BJ (cell line): ENCODE results near the gene TBCCD1. TPM values are rescaled to one million over a fixed set of nuclear protein-coding genes. Genes with fewer than 3 reads are reported as not detected.
A peak's percentile ranks its signal among the peaks of the same experiment; 100 is the strongest.

ENCODE experiments used
- CTCF ChIA-PET: fragments of 350-600 bp; formaldehyde crosslinking; extraction: SDS; loops from one replicate; lab custom pipeline; 2021; ENCODE audit warnings: antibody characterized with exemption, inconsistent platforms; lab: Yijun Ruan, JAX
- POLR2A ChIA-PET: fragments of 300-600 bp; sonication (Branson Sonifier 250); formaldehyde crosslinking; extraction: SDS; loops from one replicate; lab custom pipeline; 2021; ENCODE audit warnings: antibody characterized with exemption; lab: Charles Lee
- DNase-seq: peaks from one replicate; pipeline ENCODE4 v3.0.0-alpha.2; 2011; ENCODE audit warnings: low read depth
- H3K27me3 ChIP-seq: 2 replicates; pipeline ENCODE4 v1.6.0; 2011; ENCODE audit warnings: low read length; ENCODE audit not compliant: control insufficient read depth, insufficient read depth
- H3K36me3 ChIP-seq: 2 replicates; pipeline ENCODE4 v1.5.1; 2011; ENCODE audit warnings: low read length; ENCODE audit not compliant: control insufficient read depth, insufficient read depth
- H3K4me3 ChIP-seq: 2 replicates; pipeline ENCODE4 v1.5.1; 2011; ENCODE audit warnings: low read depth, mild to moderate bottlenecking, control low read depth, low read length
- polyA plus RNA-seq: library from polyadenylated mRNA; depleted of rRNA; stranded (reverse); fragments of >200 nt; gene quantifications from 2 replicates; pipeline ENCODE4 v1.2.3, GENCODE V29; 2011
- TF ChIP-seq, protein P1 (sequence below): IDR thresholded peaks from 2 replicates; pipeline ENCODE4 v1.5.1; 2011; ENCODE audit warnings: low read depth, mild to moderate bottlenecking, control low read depth, inconsistent platforms, low read length, moderate library complexity; ENCODE audit not compliant: insufficient read depth

TBCCD1 gene
- polyA plus RNA-seq, 1 experiment = 8.3 TPM

DNA sequence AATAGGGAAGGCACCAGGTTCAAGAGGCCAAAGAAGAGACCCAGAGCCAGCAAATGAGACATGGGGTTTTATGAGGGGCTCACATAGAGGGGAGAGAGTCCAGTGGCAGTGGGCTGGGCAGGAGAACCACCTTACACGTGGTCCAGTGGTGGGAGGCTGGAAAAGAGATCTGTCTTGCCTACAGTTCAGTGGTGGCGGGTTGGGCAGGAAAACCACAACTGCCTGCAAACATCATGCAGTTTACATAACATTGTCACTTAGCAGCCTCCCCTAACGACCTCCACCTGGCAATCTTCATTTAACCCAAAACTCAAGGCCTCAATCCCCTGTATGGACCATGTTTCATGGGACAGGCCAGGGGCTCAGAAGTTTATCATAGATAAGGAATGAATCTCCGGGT lies 52.0 kb downstream of the TBCCD1 start:
- Histone ChIP-seq H3K4me3 (no peak overlapping the region), H3K36me3 (no peaks in the 10 kb centered on the region; the same call in 1 of the 2 replicates), H3K27me3 (peaks cover 1% of the 10 kb centered on the region; the same call in 1 of the 2 replicates)
- ChIA-PET POLR2A (no interaction called here), CTCF (no interaction called here)
- TF ChIP-seq, protein P1, sequence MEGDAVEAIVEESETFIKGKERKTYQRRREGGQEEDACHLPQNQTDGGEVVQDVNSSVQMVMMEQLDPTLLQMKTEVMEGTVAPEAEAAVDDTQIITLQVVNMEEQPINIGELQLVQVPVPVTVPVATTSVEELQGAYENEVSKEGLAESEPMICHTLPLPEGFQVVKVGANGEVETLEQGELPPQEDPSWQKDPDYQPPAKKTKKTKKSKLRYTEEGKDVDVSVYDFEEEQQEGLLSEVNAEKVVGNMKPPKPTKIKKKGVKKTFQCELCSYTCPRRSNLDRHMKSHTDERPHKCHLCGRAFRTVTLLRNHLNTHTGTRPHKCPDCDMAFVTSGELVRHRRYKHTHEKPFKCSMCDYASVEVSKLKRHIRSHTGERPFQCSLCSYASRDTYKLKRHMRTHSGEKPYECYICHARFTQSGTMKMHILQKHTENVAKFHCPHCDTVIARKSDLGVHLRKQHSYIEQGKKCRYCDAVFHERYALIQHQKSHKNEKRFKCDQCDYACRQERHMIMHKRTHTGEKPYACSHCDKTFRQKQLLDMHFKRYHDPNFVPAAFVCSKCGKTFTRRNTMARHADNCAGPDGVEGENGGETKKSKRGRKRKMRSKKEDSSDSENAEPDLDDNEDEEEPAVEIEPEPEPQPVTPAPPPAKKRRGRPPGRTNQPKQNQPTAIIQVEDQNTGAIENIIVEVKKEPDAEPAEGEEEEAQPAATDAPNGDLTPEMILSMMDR = no peak
- DNase-seq = no peak

DNA sequence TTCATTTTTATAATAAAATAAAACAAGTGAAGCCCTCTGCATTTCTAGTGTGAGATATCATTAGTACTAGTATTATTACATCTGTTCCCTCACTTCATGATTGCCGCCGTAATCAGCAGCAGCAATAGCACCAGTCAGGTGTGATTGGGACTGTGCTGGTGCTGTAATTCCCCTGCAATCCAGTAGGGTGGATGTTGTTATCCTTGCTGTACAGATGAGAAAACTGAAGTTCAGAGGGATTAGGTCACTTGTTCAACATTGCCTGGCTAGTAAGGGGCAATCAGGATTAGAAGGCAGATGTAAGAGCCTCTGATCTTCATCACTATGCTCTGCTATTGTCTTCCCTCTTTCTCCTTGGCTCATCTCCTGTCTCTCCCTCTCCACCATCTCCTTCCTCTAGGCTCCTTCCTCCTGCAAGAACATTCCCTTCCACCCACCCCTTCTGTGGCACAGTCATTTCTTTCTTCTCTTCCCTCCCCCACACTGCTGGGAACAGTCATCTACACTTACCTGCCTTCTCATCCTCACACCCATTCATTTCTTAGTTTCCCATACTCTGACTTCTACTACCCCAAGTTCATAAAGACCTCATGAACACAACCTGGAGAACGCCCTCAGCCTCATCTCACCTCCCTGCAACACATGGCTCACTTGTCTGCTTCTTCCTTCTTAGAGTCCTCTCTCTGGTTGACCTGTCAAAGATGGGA lies 52.7 kb downstream of the TBCCD1 start:
- no peak for DNase-seq
- H3K36me3 ChIP-seq = no peaks in the 10 kb centered on the region; the same call in 1 of the 2 replicates
- peaks cover 1% of the 10 kb centered on the region; the same call in 1 of the 2 replicates for H3K27me3 ChIP-seq
- POLR2A ChIA-PET = no interaction called here
- H3K4me3 ChIP-seq = no peak overlapping the region
- CTCF ChIA-PET = no interaction called here
- TF ChIP-seq, protein P1 = peak; percentile 28

DNA sequence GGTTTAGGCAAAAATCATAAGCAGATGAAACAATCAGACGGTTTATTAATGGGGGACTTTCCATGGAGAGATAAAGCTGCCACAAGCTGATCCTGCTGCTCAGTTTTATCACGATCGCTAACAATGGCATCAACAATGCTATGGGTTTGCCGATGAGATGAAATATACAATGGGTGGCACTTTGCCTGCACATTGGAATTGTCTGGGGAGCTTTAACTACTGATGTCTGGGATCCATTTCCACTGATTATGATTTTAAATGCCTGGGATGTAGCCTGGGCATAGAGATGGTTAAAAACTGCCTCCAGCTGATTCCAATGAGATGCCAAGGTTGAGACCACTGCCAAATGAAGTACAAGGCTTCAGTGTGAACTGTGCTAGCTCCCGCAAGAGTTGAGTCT lies 53.8 kb downstream of the TBCCD1 start:
- TF ChIP-seq, protein P1 = no peak
- DNase-seq = no peak
- Histone ChIP-seq H3K27me3 (peaks cover 1% of the 10 kb centered on the region; the same call in 1 of the 2 replicates), H3K4me3 (no peak overlapping the region), H3K36me3 (no peaks in the 10 kb centered on the region; the same call in 1 of the 2 replicates)
- CTCF ChIA-PET = no interaction called here
- POLR2A ChIA-PET = no interaction called here

DNA sequence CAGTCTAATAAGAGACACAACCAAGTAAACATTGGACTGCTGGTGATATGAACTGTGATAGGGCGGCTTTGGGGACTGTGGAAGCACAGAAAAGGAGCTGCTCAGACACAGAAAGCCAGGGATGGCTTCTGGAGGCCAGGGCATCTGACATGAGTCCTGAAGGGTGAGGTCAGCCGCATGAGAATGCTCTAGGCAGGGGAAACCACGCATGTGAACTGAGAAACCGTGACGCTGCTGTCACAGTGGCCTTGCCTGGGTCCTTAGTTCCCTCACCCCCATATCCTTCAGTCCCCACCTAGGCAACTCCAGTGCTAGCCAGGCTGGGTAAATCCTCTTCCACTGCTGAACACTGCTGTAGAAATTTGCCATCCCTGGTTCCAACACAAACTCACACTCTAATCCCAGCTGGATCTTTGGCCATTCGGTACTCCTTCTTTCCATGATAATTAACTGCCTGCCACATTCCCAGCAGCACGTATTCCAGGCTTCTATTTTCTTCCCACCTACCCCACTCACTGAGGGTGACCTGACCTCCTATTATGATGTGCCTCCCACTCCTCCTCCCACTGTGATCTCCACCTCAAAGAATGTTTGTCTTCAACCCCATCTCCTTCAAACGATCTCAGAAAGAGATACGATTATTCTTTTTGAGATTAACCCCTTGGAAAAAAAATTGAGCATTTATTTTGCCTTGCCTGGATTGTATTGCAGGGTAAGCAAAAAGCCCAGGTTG lies 54.4 kb downstream of the TBCCD1 start:
- Histone ChIP-seq H3K36me3 (no peaks in the 10 kb centered on the region; the same call in 1 of the 2 replicates), H3K27me3 (peaks cover 1% of the 10 kb centered on the region; the same call in 1 of the 2 replicates), H3K4me3 (no peak overlapping the region)
- DNase-seq = no peak
- CTCF ChIA-PET = no interaction called here
- POLR2A ChIA-PET = no interaction called here
- TF ChIP-seq, protein P1 = no peak

DNA sequence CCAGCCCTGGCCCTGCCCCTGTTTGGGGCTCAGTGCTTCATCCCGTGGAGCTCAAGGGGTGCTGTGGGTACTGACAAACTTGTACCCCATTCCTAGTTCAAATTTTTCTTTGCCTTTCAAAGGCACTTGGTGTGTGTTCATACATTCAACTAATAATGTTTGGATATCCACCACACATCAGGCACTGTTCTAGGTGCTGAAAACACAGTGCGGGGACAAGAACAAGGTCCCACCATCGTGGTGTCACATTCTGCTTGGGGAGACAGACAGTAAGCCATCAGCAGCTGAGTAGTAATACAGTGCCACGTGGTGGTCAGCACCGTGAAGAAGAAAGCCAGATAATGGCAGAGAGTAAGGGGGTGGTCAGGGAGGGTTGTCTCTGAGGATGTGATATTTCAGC lies 55.4 kb downstream of the TBCCD1 start:
- H3K4me3 ChIP-seq = no peak overlapping the region
- no peaks in the 10 kb centered on the region; the same call in 1 of the 2 replicates for H3K36me3 ChIP-seq
- TF ChIP-seq, protein P1 = no peak
- H3K27me3 ChIP-seq = no peaks in the 10 kb centered on the region; the same call in 1 of the 2 replicates
- POLR2A ChIA-PET = no interaction called here
- CTCF ChIA-PET = no interaction called here
- no peak for DNase-seq
